OCI-LY3 (cell line): Measurements from ENCODE around the gene SETDB1.

Experiments used
- CTCF ChIP-seq: fragments of 200-600, 300-600 bp; sonication (generic); IDR thresholded peaks from 2 replicates; pipeline ENCODE4 v1.5.1; 2014; ENCODE audit warnings: antibody characterized with exemption, low read length, low read depth
- EZH2phosphoT487 ChIP-seq: fragments of 200-600 bp; shearing (Covaris generic); IDR thresholded peaks from 2 replicates; pipeline ENCODE4 v1.6.1; 2018; ENCODE audit warnings: antibody characterized with exemption, mixed run types, low read depth

- TF ChIP-seq CTCF (no peak), EZH2phosphoT487 (no peak)
These were observed 20.9 kb upstream of the SETDB1 start for GRCh38 chr1:150905301-150905700.
